OCI-M2 (cell line): ENCODE measurements around the gene RSU1.

Experiments used
- DNase-seq: peaks from one replicate; lab custom pipeline; 2025; ENCODE audit not compliant: unreplicated experiment; lab: John Stamatoyannopoulos, UW

The RSU1 gene

DNA sequence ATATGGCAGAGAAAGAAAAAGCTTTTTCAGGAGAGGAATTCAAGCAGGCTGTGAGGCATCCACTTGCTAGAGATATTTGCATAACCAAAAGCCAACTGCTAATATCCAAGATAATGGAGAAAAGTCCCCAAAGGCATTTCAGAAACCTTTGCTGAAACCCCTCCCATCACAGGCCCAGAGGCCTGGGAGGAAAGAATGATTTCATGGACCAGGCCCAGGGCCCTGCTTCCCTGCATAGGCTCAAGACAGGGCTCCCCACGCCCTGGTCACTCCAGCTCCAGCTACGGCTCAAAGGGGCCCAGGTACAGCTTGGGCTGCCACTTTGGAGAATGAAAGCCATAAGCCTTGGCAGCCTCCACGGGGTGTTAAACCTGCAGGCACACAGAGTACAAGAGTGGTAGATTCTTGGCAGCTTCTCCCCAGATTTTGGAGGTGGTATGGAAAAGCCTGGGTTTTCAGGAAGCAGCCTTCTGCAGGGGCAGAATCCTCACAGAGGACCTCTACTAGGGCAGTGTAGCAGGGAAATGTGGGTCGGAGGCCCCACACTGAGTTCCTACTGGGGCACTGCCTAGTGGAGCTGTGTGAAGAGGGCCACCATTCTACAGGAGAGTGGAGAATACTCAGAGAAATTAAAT, 5.6 kb upstream of the RSU1 start:
- no peak for DNase-seq

DNA sequence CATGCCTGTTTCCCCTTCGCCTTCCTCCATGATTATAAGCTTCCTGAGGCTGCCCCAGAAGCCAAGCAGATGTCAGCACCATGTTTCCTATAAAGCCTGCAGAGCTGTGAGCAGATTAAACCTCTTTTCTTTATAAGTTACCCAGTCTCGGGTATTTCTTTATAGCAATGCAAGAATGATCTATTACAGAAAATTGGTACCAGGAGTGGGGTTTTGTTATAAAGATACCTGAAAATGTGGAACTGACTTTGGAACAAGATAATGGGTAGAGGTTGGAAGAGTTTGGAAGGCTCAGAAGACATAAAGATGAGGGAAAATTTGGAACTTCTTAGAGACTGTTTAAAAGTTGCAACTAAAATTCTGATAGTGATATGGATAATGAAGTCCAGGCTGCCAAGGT, 4.8 kb upstream of the RSU1 start:
- no peak for DNase-seq

DNA sequence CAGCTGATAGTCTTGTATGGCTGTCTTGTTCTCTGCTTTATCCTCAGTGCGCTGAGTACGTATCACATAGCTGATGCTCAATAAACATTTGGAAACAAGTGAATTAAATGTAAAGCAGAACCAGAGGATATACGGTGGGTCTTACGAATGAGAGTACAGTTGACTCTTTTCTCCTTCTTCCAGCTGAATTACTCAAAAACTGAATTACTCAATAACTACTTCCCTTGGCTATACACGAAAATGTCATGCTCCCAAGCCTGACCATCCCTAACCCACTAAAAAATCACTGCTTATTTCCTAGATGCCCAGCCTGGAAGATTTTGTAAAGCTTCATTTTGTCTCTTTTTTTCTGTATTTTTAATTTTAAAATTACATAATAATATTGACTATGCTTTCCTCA, 3.2 kb upstream of the RSU1 start:
- DNase-seq, result no peak

DNA sequence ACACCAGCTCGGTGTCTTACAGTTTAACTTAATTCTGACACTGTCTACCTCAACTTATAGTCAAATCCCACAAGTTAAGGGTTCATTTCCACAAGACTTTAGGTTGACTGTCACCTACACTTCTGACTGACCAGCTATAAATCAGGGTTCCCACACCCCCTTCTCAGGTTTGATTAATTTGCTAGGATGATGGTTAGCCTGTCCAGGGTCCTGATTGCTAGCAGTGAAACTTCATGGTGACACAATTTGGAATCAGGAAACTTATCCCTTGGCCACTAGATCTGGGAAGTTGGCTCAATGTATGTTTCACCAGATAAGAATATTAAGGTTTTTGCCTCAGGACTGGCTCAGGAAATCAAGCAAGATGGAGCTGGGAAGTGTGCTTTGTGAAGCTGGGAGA, 2.8 kb upstream of the RSU1 start:
- no peak for DNase-seq

DNA sequence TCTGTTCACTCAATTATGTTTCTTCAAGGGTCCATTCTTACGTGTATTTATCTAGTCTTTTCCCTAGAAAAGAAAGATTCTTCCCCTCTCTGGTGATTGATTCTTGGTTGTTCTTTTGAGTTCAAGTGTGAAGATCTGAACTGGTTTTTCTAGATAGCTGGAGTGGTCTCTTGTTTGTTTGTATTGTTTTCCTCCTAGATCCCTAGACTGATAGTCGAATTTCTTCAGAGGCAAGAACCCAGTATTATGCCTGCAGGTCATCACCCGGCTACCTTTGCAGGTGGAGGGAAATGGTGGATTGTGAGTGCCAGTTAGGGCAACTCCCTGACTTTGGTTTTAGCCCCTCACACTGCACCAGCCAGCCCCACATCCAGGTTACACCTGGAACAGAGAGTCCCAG, 2.2 kb upstream of the RSU1 start:
- no peak for DNase-seq

DNA sequence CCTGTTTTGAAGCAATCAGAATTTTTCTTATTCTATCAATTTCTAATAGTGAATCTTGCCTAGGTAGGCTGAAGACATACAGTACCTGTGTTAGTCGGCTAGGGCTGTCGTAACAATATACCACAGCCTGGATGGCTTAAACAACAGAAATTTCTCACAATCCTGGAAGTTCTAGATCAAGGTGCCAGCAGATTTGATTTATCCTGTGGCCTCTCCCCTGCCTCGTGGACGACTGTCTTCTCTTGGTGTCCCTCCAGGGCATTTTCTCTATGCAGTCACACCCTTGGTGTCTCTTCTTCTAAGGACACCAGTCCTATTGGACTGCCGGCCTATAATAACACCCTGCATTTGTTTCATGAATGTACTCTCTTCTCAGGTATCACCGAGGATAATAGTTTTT, 1.8 kb upstream of the RSU1 start:
- DNase-seq, result no peak

DNA sequence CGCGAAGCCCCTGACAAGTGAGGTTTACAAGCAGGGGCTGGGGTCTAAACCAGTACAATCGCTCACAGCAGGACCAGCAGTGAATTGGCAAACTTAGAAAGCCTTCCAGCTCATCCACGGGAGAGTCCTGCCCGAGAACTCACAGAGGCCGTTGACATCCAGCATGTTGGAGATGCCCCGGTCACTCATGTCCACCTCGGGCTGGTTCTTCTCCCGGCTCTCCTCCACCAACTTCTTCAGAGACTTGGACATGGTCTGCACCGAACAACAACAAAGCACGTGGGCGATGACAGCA, 447 bp downstream of the RSU1 start:
- no peak for DNase-seq

DNA sequence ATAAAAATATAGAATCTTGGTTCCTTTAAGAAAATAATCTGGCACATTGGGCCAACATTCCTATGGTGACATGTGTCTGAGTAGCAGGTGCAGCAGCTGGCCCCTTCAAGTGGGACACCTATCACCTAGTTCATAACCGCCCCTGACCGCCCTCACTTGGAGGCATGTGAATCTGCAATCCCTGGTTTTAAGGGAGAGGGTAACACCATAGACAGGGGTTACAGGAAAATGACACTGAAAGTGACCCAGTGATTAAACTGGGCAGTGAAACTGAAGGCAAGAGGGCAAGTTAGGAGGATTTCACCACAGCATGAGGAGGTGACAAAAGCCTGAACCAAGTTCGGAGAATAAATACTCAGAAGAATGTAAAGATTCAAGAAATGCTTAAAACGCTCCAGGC, 1.1 kb downstream of the RSU1 start:
- no peak for DNase-seq

DNA sequence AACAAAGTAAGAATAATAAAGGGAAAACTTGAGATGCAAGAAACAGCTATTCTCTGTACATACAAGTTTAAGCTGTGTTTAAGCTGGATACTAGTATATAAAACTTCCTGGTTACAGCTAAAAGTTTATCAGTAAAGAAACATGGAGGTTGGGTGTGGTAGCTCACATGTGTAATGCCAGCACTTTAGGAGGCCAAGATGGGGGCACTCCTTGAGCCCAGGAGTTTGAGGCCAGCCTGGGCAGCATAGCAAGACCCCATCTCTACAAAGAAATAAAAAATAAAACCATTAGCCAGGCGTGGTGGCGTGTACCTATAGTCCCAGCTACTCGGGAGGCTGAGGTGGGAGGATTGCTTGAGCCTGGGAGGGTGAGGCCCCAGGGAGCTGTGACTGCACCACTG, 3.2 kb downstream of the RSU1 start:
- no peak for DNase-seq

DNA sequence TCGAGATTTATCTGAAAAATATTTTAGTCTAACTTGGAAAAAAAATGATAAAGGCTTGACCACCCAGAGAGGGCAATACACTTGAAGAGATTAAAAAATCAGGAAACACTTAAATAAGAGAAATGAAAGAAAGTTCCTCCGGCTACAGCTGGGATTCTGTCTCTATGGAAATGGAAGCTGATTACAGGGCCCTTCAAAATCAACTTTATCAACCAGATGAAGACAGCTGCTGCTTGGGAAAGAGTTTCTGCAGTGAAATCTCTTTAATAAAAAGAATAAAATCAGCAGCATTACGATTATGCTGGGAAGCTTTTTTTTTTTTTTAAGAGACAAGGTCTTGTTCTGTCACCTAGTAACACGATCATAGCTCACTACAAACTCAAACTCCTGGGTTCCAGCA, 4.5 kb downstream of the RSU1 start:
- DNase-seq, result no peak

DNA sequence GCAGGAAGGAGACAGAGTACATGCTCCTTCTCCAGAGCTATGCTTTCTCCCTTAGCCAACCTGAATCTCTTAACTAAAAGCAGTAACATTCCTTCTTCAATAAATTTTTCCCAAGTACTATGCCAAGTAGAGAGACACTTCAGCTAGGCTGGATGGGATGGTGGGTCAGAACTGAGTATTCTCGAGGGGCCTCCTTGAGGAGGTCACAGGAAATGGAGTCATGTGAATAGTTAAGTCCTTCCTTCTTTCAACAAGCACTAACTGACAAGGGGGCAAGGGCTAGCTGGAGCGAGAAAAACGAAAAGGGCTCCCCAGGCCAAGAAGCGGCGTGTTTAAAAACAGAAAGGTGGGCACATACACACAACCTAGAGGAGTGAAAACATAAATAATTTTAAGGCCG, 5.5 kb downstream of the RSU1 start:
- no peak for DNase-seq

DNA sequence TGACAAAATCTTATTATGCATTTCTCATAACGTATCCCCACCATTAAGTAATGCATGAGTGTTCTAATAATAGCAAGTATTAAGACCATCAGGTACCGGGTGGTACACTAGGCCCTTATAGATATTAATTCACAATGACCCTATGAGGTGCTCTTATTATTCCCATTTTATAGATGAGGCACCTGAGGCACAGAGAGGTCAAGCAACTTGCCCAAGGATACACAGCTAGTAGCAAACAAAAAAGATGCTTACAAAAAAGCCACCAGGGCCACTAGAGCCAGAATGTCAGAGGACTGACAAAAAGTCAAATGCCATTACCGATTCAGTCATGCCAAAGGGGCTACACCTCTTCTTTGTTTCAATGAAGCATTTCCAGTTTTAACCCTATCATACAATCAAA, 5.9 kb downstream of the RSU1 start:
- DNase-seq, result no peak

DNA sequence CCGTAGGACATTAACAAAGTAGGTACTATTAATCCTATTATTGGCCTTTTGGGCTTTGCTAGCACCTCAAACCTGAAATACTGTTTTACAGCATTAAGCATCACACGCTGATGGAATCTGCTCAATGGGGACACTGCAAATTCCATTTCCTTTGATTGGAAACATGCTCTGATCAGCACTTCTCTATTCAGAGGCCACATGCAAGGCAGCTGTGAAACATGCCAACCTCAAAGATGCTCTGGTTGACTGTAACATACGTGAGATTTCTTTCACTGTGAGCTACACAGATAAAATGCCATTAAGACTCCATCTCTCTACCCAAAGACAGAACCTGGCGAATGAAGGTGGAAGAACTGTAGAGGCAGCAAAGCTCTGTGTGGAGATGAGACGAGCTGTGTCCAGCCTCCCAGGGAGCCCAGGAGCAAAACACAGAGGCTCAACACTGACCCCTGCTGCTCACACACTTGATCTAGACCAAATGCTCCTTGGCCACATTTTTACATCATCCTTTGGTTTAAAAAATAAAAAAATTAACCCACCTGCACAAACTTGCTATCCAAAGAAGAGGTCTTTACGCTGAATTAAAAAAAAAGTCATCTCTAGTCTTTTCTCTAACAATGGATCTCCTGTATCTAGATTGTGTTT, 8.0 kb downstream of the RSU1 start:
- DNase-seq, result no peak

DNA sequence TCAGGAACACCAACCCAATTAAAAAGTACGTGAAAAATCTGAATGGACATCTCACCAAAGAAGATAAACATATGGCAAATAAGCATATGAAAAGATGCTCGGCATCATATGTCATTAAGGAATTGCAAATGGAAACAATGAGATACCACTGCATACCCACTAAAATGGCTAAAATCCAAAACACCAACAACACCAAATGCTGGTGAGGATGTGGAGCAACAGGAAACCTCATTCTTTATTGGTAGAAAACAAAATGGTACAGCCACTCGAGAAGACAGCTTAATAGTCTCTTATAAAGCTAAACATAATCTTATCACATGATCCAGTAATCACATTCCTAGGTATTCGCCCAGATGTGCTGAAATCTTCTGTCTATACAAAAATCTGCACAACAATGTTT, 13.1 kb downstream of the RSU1 start:
- DNase-seq, result no peak

DNA sequence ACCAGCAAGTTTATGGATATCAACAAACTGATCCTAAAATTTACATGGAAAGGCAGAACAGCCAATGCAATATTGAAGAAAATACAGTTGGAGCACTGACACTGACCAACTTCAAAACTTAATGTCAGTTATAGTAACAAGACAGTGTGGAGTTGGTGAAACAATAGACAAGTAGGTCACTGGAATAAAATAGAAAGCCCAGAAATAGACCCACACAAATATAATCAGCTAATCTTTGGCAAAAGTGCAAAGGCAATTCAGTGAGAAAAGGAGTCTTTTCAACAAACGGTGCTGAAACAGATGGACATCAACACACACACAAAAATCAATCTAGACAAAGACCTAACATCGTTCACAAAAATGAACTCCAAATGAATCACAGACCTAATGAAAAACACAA, 13.8 kb downstream of the RSU1 start:
- no peak for DNase-seq

DNA sequence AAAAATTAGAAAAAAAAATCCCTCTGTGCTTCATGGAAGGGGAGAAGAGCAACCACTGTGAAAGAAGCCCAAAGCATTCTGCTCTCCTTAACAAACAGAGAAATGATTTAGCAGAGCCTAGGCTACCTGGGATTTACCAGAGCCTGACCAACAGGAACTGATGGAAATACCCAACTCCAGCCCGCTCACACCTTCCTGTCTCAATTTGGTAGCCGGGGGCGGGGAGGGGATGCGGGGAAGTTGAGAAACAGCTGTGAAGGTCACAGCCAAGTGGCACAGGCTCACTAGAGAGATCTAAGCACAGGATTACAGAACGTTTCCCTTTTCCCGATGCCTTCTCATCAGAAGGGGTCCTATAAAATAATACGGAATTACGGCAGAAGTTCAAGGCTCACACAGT, 17.6 kb downstream of the RSU1 start:
- no peak for DNase-seq

DNA sequence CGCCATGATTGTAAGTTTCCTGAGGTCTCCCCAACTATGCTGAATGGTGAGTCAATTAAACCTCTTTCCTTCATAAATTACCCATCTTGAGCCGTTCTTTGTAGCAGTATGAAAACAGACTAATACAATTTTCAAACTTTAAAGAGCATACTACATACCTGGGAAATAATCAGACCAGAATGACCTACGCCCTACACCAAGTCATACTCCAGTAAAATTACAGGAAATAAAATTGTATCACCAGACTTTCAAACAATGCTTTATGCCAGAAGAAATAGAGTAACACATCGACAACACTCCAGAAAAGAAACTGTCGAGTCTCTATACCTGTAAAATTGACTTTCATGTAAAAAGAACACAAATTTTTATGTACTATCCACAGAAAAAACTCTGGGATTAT, 18.7 kb downstream of the RSU1 start:
- no peak for DNase-seq

DNA sequence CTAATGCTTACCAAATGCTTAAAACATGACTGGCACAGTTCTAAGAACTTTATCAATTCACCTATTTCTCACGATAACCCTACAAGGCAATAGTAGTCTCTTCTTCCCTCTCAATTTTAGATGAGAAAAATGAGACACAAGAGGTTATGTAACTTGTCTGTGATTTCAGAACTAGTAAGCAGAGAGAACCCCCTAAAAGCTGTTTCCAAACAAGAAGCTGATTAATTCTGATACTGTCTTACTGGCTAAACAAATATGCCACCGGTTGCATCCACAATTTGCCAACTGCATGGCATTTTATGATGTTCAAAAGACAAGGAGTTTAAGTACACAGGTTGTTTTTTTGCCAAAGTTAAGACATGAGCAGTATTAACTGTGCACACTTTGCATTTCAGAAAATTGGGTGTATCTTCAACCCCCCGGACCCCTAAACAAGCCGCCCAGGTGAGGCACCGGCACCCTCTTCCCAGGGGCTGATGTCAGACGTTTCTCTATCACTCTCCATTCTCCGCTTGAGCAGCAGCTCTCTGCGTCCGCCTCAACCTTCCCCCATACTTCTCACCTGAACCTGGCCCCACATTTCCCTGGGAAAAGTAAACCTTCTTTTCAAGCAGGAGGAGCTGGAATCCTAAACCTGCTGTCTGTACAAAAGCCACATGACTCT, 21.7 kb downstream of the RSU1 start:
- no peak for DNase-seq

DNA sequence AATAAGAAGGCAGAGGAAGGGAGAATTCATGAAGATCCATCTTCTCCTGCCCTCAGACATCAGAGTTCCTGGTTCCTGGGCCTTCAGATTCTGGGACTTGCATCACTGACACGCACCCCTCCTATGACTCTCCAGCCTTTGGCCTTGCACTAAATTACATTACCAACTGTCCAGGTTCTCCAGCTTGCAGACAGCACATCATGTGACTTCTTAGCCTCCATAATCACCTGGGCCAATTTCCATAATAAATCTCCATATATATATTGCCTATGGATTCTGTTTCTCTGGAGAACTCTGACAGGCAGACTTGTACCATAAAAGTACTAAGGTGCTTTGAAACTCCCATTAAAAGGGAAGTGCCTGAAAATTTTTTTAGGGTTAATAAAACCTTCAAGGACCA, 23.2 kb downstream of the RSU1 start:
- no peak for DNase-seq

DNA sequence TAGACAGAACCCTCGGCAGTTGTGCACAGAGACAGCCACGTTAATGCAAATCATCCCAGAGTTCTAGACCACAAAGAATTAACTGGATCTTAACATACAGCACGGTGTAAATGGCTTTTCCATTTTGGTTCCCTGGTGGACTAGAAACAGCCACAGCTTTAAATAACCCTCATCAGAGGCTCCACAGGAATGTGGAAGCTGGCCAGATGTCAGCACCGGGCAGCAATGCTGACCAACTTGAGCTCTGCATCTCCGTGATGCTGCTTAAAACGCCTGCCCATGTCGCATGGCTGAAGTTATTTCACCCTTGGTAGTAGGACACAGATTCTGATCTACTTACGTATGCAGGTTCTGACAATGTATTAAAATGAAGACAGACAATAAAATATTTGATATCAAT, 24.5 kb downstream of the RSU1 start:
- no peak for DNase-seq

DNA sequence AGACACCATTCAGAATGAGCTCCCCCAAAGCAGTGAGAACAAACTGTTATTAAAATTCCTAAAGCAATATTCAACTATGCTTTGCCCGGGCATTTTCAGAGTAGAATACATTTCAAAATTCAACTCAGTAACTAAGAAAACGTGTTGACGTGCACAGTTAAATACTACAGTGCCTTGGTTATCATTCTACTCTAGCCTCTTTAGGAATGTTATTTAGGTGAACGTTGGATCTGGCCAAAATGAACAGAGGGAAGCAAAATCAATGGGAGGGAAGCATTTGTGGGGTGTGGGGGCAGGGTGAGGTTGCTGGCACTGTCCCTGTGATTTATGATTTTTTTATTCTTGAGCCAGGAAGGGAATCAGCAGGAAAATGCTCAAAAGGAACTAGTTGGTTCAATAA, 27.5 kb downstream of the RSU1 start:
- no peak for DNase-seq

DNA sequence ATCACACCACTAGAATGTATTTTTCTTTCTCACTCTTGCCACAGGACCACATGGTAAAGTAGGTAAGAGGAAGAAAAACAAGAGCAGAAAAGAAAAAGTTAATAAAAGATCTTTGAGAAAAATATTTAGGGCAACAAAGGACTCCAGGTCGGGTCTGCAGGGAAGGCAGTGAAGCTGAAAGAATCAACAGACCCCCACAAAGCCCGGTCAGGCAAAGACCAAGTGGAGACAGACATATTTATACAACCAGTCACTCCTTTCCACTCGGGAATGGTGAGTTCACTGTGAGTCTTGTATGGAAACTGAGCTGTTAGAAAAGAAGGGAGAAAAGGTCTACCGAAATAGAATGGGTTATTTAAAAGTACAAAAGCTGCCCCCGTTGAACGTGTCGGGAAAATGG, 28.0 kb downstream of the RSU1 start:
- no peak for DNase-seq

DNA sequence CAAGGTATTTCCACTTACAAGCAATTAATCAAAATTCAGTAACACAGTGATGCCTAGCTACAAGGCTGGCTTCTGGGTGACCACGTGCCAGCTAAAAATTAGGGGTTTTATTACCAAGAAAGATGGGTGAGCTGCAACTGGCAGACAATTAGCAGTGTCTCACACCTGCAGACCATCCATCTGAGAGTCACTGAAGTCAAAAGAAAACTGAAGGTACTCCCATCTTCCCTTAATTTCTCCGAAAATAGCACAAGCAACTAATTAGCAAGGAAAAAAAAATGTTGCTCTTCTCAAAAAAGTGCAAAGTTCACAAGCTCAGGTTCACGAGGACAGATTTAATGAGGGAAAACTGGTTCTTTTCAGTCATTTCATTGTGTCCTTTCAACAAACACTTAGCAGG, 28.4 kb downstream of the RSU1 start:
- no peak for DNase-seq
